GM06990 (cell line): ENCODE results near the gene RNF212.
"Not testable (repeated sequence)": the region's sequence is repeated elsewhere in the genome, so short reads cannot be mapped to it uniquely, and the experiment has no call there.

Source experiments
- DNase-seq: peaks from one replicate; pipeline ENCODE4 v3.0.0-alpha.2; 2011; ENCODE audit not compliant: insufficient read length; ENCODE audit errors: extremely low read depth
- H3K27me3 ChIP-seq: replicated peaks from 2 replicates; pipeline ENCODE4 v1.6.0; 2011; ENCODE audit warnings: low read length; ENCODE audit not compliant: control insufficient read depth, insufficient read depth
- H3K36me3 ChIP-seq: 2 replicates; pipeline ENCODE4 v1.5.1; 2011; ENCODE audit warnings: low read length; ENCODE audit not compliant: control insufficient read depth, insufficient read depth
- H3K4me3 ChIP-seq: replicated peaks from 2 replicates; pipeline ENCODE4 v1.5.1; 2011; ENCODE audit warnings: low read depth, mild to moderate bottlenecking, control low read depth, low read length
- CTCF ChIP-seq: IDR thresholded peaks from 2 replicates; pipeline ENCODE4 v1.5.1; 2011; ENCODE audit warnings: low read length, control low read depth, mild to moderate bottlenecking, inconsistent platforms; ENCODE audit not compliant: insufficient read depth, poor library complexity, severe bottlenecking

The RNF212 gene

GRCh38 chr4:1047976-1048772, 65.2 kb downstream of the RNF212 start:
- Histone ChIP-seq H3K4me3 (no peak overlapping the region), H3K27me3 (no peaks in the 10 kb centered on the region), H3K36me3 (no peaks in the 10 kb centered on the region)
- DNase-seq = no peak
- no peak for TF ChIP-seq CTCF

GRCh38 chr4:1047106-1047975, 66.0 kb downstream of the RNF212 start:
- H3K27me3 ChIP-seq = no peaks in the 10 kb centered on the region
- no peak overlapping the region for H3K4me3 ChIP-seq
- TF ChIP-seq CTCF = no peak
- no peaks in the 10 kb centered on the region for H3K36me3 ChIP-seq
- DNase-seq = no peak

GRCh38 chr4:1046581-1047011, 66.8 kb downstream of the RNF212 start:
- not testable (repeated sequence) for H3K4me3 ChIP-seq, DNase-seq, H3K27me3 ChIP-seq, H3K36me3 ChIP-seq

GRCh38 chr4:1045595-1046201, 67.7 kb downstream of the RNF212 start:
- no peak for TF ChIP-seq CTCF
- Histone ChIP-seq H3K36me3 (no peaks in the 10 kb centered on the region), H3K27me3 (no peaks in the 10 kb centered on the region), H3K4me3 (no peak overlapping the region)
- no peak for DNase-seq

GRCh38 chr4:1045193-1045594, 68.2 kb downstream of the RNF212 start:
- DNase-seq = no peak
- no peak overlapping the region for H3K4me3 ChIP-seq
- H3K27me3 ChIP-seq = no peaks in the 10 kb centered on the region
- no peak for TF ChIP-seq CTCF
- no peaks in the 10 kb centered on the region for H3K36me3 ChIP-seq
